A549 (cell line): ENCODE results near the gene TCOF1. TPM values are rescaled to one million over a fixed set of nuclear protein-coding genes. Genes with fewer than 3 reads are reported as not detected.
A peak's percentile ranks its signal among the peaks of the same experiment; 100 is the strongest.

Experiments
- ATAC-seq, 2 experiments: fragments of 200-7000 bp in 1 of 2; fragments of >200 bp in 1 of 2; cut with Nextera tagmentation in 1 of 2; cut with Tn5 transposase in 1 of 2; 3 replicates each; pipeline versions ENCODE4 v1.8.0 to v1.9.1; 2018 to 2020; ENCODE audit warnings: mild to moderate bottlenecking in 1 of 2, moderate library complexity in 1 of 2
- CTCF ChIA-PET: fragments of 300-600 bp; sonication (Branson Sonifier 250); formaldehyde crosslinking; extraction: SDS; loops from one replicate; lab custom pipeline; 2021; ENCODE audit warnings: antibody characterized with exemption, inconsistent platforms; lab: Yijun Ruan, JAX
- POLR2A ChIA-PET: fragments of 350-600 bp; formaldehyde crosslinking; extraction: SDS; loops from one replicate; lab custom pipeline; 2021; ENCODE audit warnings: antibody characterized with exemption, inconsistent platforms; lab: Yijun Ruan, JAX
- DNase-seq, 2 experiments: peaks; one replicate each; pipeline versions ENCODE4 v3.0.0 to v3.0.0-alpha.2; 2011 to 2016; ENCODE audit warnings: low read depth in 1 of 2, low spot score in 1 of 2
- FAIRE-seq: peaks from 2 replicates; lab custom pipeline; 2011; peaks lifted over from hg19 to GRCh38; lab: Jason Lieb, UNC
- H3K27ac ChIP-seq, 2 experiments: fragments of >200 bp; sonication (Bioruptor Twin); formaldehyde crosslinking; 3 replicates each; pipeline ENCODE4 v1.5.1; 2016 to 2017
- H3K4me1 ChIP-seq: fragments of >200 bp; sonication (Bioruptor Twin); formaldehyde crosslinking; 3 replicates; pipeline ENCODE4 v1.6.1; 2016
- H3K4me2 ChIP-seq: fragments of >200 bp; sonication (Bioruptor Twin); formaldehyde crosslinking; 3 replicates; pipeline ENCODE4 v1.6.1; 2016
- H3K4me3 ChIP-seq: fragments of >200 bp; sonication (Bioruptor Twin); formaldehyde crosslinking; 3 replicates; pipeline ENCODE4 v1.5.1; 2016
- H3K9me3 ChIP-seq: fragments of >200 bp; sonication (Bioruptor Twin); formaldehyde crosslinking; 3 replicates; pipeline ENCODE4 v1.6.1; 2016
- BHLHE40 ChIP-seq: IDR thresholded peaks from 2 replicates; pipeline ENCODE4 v1.6.1; 2012; ENCODE audit warnings: low read depth, low read length, inconsistent platforms
- CBX8 ChIP-seq: fragments of 200-600 bp; sonication (generic); IDR thresholded peaks from 2 replicates; pipeline ENCODE4 v1.6.1; 2016
- CEBPB ChIP-seq, 2 experiments: fragments of >200 bp in 1 of 2; sonication (Bioruptor Twin) in 1 of 2; formaldehyde crosslinking in 1 of 2; IDR thresholded peaks; 2 replicates each; pipeline ENCODE4 v1.6.1; 2012 to 2016
- CHD2 ChIP-seq: fragments of 150-350 bp; IDR thresholded peaks from 2 replicates; pipeline ENCODE4 v1.6.1; 2014; ENCODE audit warnings: low read length; ENCODE audit not compliant: partially characterized antibody
- CHD4 ChIP-seq: fragments of 200-600 bp; sonication (generic); IDR thresholded peaks from 2 replicates; pipeline ENCODE4 v1.6.1; 2016; ENCODE audit warnings: antibody characterized with exemption, mild to moderate bottlenecking, borderline replicate concordance
- E2F6 ChIP-seq: IDR thresholded peaks from 2 replicates; pipeline ENCODE4 v1.6.1; 2012; ENCODE audit warnings: low read depth, borderline replicate concordance
- EHMT2 ChIP-seq: fragments of 200-600 bp; sonication (generic); IDR thresholded peaks from 2 replicates; pipeline ENCODE4 v1.6.1; 2016; ENCODE audit warnings: antibody characterized with exemption, low read depth, mild to moderate bottlenecking, moderate library complexity
- ESRRA ChIP-seq: fragments of 150-350 bp; IDR thresholded peaks from 2 replicates; pipeline ENCODE4 v1.6.1; 2014; ENCODE audit warnings: mild to moderate bottlenecking, low read length, borderline replicate concordance
- FOXS1 ChIP-seq: fragments of 250-450 bp; sonication (Bioruptor Pico); IDR thresholded peaks from 2 replicates; pipeline ENCODE4 v1.5.0; 2020; ENCODE audit warnings: mild to moderate bottlenecking, moderate library complexity
- HES2 ChIP-seq: fragments of >200 bp; sonication (Bioruptor Twin); formaldehyde crosslinking; IDR thresholded peaks from 2 replicates; pipeline ENCODE4 v1.6.1; 2016
- HEYL ChIP-seq: fragments of 250-450 bp; sonication (Bioruptor Pico); IDR thresholded peaks from 2 replicates; pipeline ENCODE4 v1.8.0; 2021; ENCODE audit warnings: mild to moderate bottlenecking, moderate library complexity
- HOXA7 ChIP-seq: fragments of 250-450 bp; sonication (Bioruptor Pico); IDR thresholded peaks from 2 replicates; pipeline ENCODE4 v1.5.0; 2020; ENCODE audit warnings: mild to moderate bottlenecking, moderate library complexity
- HOXB13 ChIP-seq: fragments of 250-450 bp; sonication (Bioruptor Pico); IDR thresholded peaks from 2 replicates; pipeline ENCODE4 v1.5.0; 2020; ENCODE audit warnings: low read depth, mild to moderate bottlenecking, moderate library complexity
- JUN ChIP-seq, 2 experiments: fragments of >200 bp; sonication (Bioruptor Twin); formaldehyde crosslinking; IDR thresholded peaks; 2 replicates in 1 of 2; 3 replicates in 1 of 2; pipeline ENCODE4 v1.6.1; 2016 to 2017
- JUNB ChIP-seq: fragments of >200 bp; sonication (Bioruptor Twin); formaldehyde crosslinking; IDR thresholded peaks from 2 replicates; pipeline ENCODE4 v1.6.1; 2016
- MAFK ChIP-seq: fragments of 450-650 bp; IDR thresholded peaks from 2 replicates; pipeline ENCODE4 v1.6.1; 2014; ENCODE audit not compliant: partially characterized antibody
- MAX ChIP-seq: IDR thresholded peaks from 2 replicates; pipeline ENCODE4 v1.6.1; 2012
- NPAS2 ChIP-seq: fragments of 250-450 bp; sonication (Bioruptor Pico); IDR thresholded peaks from 2 replicates; pipeline ENCODE4 v1.8.0; 2022; ENCODE audit warnings: mild to moderate bottlenecking, moderate library complexity, borderline replicate concordance
- NR3C1 ChIP-seq: fragments of >200 bp; sonication (Bioruptor Twin); formaldehyde crosslinking; IDR thresholded peaks from 3 replicates; pipeline ENCODE4 v1.6.1; 2017
- PBX3 ChIP-seq: IDR thresholded peaks from 2 replicates; pipeline ENCODE4 v1.6.1; 2012
- RCOR1 ChIP-seq: fragments of 150-350 bp; IDR thresholded peaks from 2 replicates; pipeline ENCODE4 v1.6.1; 2014; ENCODE audit warnings: antibody characterized with exemption, low read length, low read depth
- REST ChIP-seq: fragments of 200-600 bp; sonication (generic); IDR thresholded peaks from 2 replicates; pipeline ENCODE4 v1.6.1; 2016; ENCODE audit warnings: antibody characterized with exemption, mild to moderate bottlenecking, moderate library complexity
- RFX5 ChIP-seq: fragments of 450-650 bp; IDR thresholded peaks from 2 replicates; pipeline ENCODE4 v1.7.1; 2014; ENCODE audit warnings: antibody characterized with exemption, mild to moderate bottlenecking, moderate library complexity
- SMC3 ChIP-seq: fragments of >200 bp; sonication (Bioruptor Twin); formaldehyde crosslinking; IDR thresholded peaks from 3 replicates; pipeline ENCODE4 v1.6.1; 2018; ENCODE audit warnings: inconsistent platforms
- SREBF2 ChIP-seq: fragments of 450-650 bp; IDR thresholded peaks from 2 replicates; pipeline ENCODE4 v1.6.1; 2014; ENCODE audit warnings: mild to moderate bottlenecking, moderate library complexity
- TP53 ChIP-seq: fragments of 250-450 bp; sonication (Bioruptor Pico); IDR thresholded peaks from 2 replicates; pipeline ENCODE4 v1.5.0; 2021; ENCODE audit warnings: mild to moderate bottlenecking, moderate library complexity
- ZC3H11A ChIP-seq: fragments of 450-650 bp; IDR thresholded peaks from 2 replicates; pipeline ENCODE4 v1.6.1; 2014; ENCODE audit warnings: antibody characterized with exemption, mild to moderate bottlenecking
- ZFP36 ChIP-seq: fragments of 450-650 bp; IDR thresholded peaks from 2 replicates; pipeline ENCODE4 v1.6.1; 2014; ENCODE audit warnings: borderline replicate concordance; ENCODE audit not compliant: partially characterized antibody
- ZNF302 ChIP-seq: fragments of 250-450 bp; sonication (Bioruptor Pico); IDR thresholded peaks from 2 replicates; pipeline ENCODE4 v1.9.0; 2021; ENCODE audit warnings: inconsistent platforms, mild to moderate bottlenecking, moderate library complexity
- ZSCAN20 ChIP-seq: fragments of 250-450 bp; sonication (Bioruptor Pico); IDR thresholded peaks from 2 replicates; pipeline ENCODE4 v1.8.0; 2022; ENCODE audit warnings: mild to moderate bottlenecking, moderate library complexity
- WGBS: methylation state at CpG from one replicate; pipeline ENCODE4 v1.1.6; 2017; ENCODE audit errors: missing lambda C conversion rate; 5-methylcytosine and 5-hydroxymethylcytosine counted together
- polyA plus RNA-seq, 4 experiments: library from polyadenylated mRNA; depleted of rRNA in 3 of 4; stranded (reverse); fragments of >200 nt; fragmentation: RNase III in 1 of 4; extraction: RNeasy Plus Mini Kit Qiagen cat#74134 plus additional on column Dnase treatment in 1 of 4; gene quantifications; 2 replicates in 3 of 4; 3 replicates in 1 of 4; pipeline ENCODE4 v1.2.3, GENCODE V29; 2011 to 2017

The TCOF1 gene
- polyA plus RNA-seq, 2 of the 4 experiments (the other 2 are of a cell fraction), result 17.5 to 47.1 TPM

- H3K9me3 ChIP-seq, result no peaks in the 10 kb centered on the region
- DNase-seq (no peak), FAIRE-seq (no peak), ATAC-seq (no peak; a peak in 1 of 6 replicates)
- CTCF ChIA-PET, result interaction anchor here (0.5 to 1.5 kb wide), 5 partner anchors 9 to 116 kb away, joined by 3 to 4 read pairs (median 3); partner anchors contain the start of gene ARSI
- H3K4me3 ChIP-seq, result no peak overlapping the region
- no peak overlapping the region for H3K4me2 ChIP-seq
- no peak for TF ChIP-seq ZNF302 (CRISPR knock-in tag)
- no peak for TF ChIP-seq JUN (IDR thresholded peaks at IDR 0.05)
- no peak for TF ChIP-seq RCOR1
- no peak for TF ChIP-seq JUNB
- TF ChIP-seq NPAS2 (CRISPR knock-in tag), result no peak
- no peak for TF ChIP-seq EHMT2
- TF ChIP-seq TP53, result no peak
- TF ChIP-seq CEBPB (IDR thresholded peaks at IDR 0.05), result no peak
- TF ChIP-seq CHD2, result no peak
- TF ChIP-seq HOXB13 (CRISPR knock-in tag), result no peak
- no peak for TF ChIP-seq RFX5
- TF ChIP-seq HOXA7 (CRISPR knock-in tag), result no peak
- TF ChIP-seq ZFP36, result no peak
- no peak for TF ChIP-seq BHLHE40
- TF ChIP-seq NR3C1, result no peak
- TF ChIP-seq CHD4, result no peak
- no peak for TF ChIP-seq E2F6
- no peak for TF ChIP-seq MAFK
- TF ChIP-seq HES2, result no peak
- H3K27ac ChIP-seq, result no peak overlapping the region
- peaks cover 3% of the 10 kb centered on the region; the same call in 1 of the 3 replicates for H3K4me1 ChIP-seq
- 95% methylated on average over 9 of the region's 10 CpGs for WGBS
- POLR2A ChIA-PET, result interaction anchor here (1.2 kb wide), 1 partner anchor 8 kb away, joined by 3 read pairs; no protein-coding TSS in a partner anchor
Measured at GRCh38 chr5:150376799-150377771, 19.6 kb downstream of the TCOF1 start.

- Histone ChIP-seq H3K4me2 (no peak overlapping the region), H3K27ac (no peak overlapping the region), H3K4me1 (peaks cover 3% of the 10 kb centered on the region; the same call in 1 of the 3 replicates), H3K9me3 (no peaks in the 10 kb centered on the region), H3K4me3 (no peak overlapping the region)
- 83% methylated on average over 5 of the region's 5 CpGs for WGBS
- ChIA-PET POLR2A (interaction anchor here (0.8 kb wide), 1 partner anchor 72 kb away, joined by 4 read pairs; no protein-coding TSS in a partner anchor), CTCF (interaction anchor here (0.5 to 1.1 kb wide), 3 partner anchors 18 to 115 kb away, joined by 3 read pairs; no protein-coding TSS in a partner anchor)
- DNase-seq (peak in 1 of 2 experiments; percentile 23), FAIRE-seq (no peak), ATAC-seq (no peak; a peak in 1 of 6 replicates)
- TF ChIP-seq SMC3 (no peak), REST (no peak), ESRRA (no peak), ZSCAN20 (CRISPR knock-in tag) (no peak), ZC3H11A (no peak), SREBF2 (no peak), HEYL (CRISPR knock-in tag) (no peak), PBX3 (no peak), FOXS1 (no peak), MAX (no peak), CBX8 (no peak)
- TF ChIP-seq, all 56 proteins: peak for 0
Measured at GRCh38 chr5:150377964-150378694, 20.6 kb downstream of the TCOF1 start.
